MM.1S (cell line): Measurements from ENCODE around the gene ZFR2.

Experiments used
- DNase-seq: peaks from one replicate; pipeline ENCODE4 v3.0.0-alpha.2; 2015
- H2AFZ ChIP-seq: fragments of 300-600 bp; sonication (generic); 2 replicates; pipeline ENCODE4 v1.6.0; 2016; ENCODE audit warnings: antibody characterized with exemption, low read length
- H3F3A ChIP-seq: fragments of 300-600 bp; sonication (generic); 2 replicates; pipeline ENCODE4 v1.6.1; 2016; ENCODE audit warnings: mild to moderate bottlenecking, antibody characterized with exemption, low read length, moderate library complexity, mixed read lengths; ENCODE audit not compliant: insufficient read depth
- H3K27ac ChIP-seq: fragments of 300-600 bp; sonication (generic); 2 replicates; pipeline ENCODE4 v1.5.1; 2016; ENCODE audit warnings: mild to moderate bottlenecking, low read length
- H3K27me3 ChIP-seq: fragments of 300-600 bp; sonication (generic); replicated peaks from 2 replicates; pipeline ENCODE4 v1.6.0; 2016; ENCODE audit warnings: low read length; ENCODE audit not compliant: insufficient read depth
- H3K36me3 ChIP-seq: fragments of 300-600 bp; sonication (generic); replicated peaks from 2 replicates; pipeline ENCODE4 v1.6.1; 2016; ENCODE audit warnings: mild to moderate bottlenecking, low read length, mixed read lengths; ENCODE audit not compliant: insufficient read depth
- H3K4me1 ChIP-seq: fragments of 300-600 bp; sonication (generic); 2 replicates; pipeline ENCODE4 v1.6.1; 2016; ENCODE audit warnings: low read length, mixed read lengths
- H3K4me2 ChIP-seq: fragments of 300-600 bp; sonication (generic); 2 replicates; pipeline ENCODE4 v1.6.0; 2016; ENCODE audit warnings: low read depth, low read length
- H3K4me3 ChIP-seq: fragments of 300-600 bp; sonication (generic); 2 replicates; pipeline ENCODE4 v1.5.1; 2016; ENCODE audit warnings: low read length, mixed read lengths
- H3K79me2 ChIP-seq: fragments of 300-600 bp; sonication (generic); 2 replicates; pipeline ENCODE4 v1.6.1; 2016; ENCODE audit warnings: mixed run types, low read length, mixed read lengths
- H3K9ac ChIP-seq: fragments of 300-600 bp; sonication (generic); 2 replicates; pipeline ENCODE4 v1.6.1; 2016; ENCODE audit warnings: low read length, mixed read lengths
- H3K9me2 ChIP-seq: fragments of 300-600 bp; sonication (generic); replicated peaks from 2 replicates; pipeline ENCODE4 v1.6.1; 2016; ENCODE audit warnings: mild to moderate bottlenecking, low read length, mixed read lengths; ENCODE audit not compliant: insufficient read depth
- H3K9me3 ChIP-seq: fragments of 300-600 bp; sonication (generic); replicated peaks from 2 replicates; pipeline ENCODE4 v1.6.1; 2016; ENCODE audit warnings: mild to moderate bottlenecking, low read length, mixed read lengths; ENCODE audit not compliant: insufficient read depth
- H4K20me1 ChIP-seq: fragments of 300-600 bp; sonication (generic); 2 replicates; pipeline ENCODE4 v1.6.1; 2016; ENCODE audit warnings: mild to moderate bottlenecking, low read length, moderate library complexity, mixed read lengths; ENCODE audit not compliant: insufficient read depth
- CTCF ChIP-seq: fragments of 300-600 bp; sonication (generic); IDR thresholded peaks from 2 replicates; pipeline ENCODE4 v1.5.1; 2016; ENCODE audit warnings: antibody characterized with exemption, low read length, mixed read lengths
- EZH2 ChIP-seq: fragments of 300-600 bp; sonication (generic); optimal IDR thresholded peaks from 2 replicates; pipeline ENCODE3; 2017; ENCODE audit warnings: low read depth, mild to moderate bottlenecking, antibody characterized with exemption, low read length, mixed read lengths
- EZH2phosphoT487 ChIP-seq: fragments of 300-600 bp; sonication (generic); IDR thresholded peaks from 2 replicates; pipeline ENCODE4 v1.6.1; 2018; ENCODE audit warnings: antibody characterized with exemption, low read length

The ZFR2 gene

GRCh38 chr19:3770136-3770999 lies 98.5 kb downstream of the ZFR2 start:
- no peaks in the 10 kb centered on the region for H3K4me1 ChIP-seq
- no peak overlapping the region for H3K4me3 ChIP-seq
- DNase-seq = no peak
- no peaks in the 10 kb centered on the region for H3F3A ChIP-seq
- H3K4me2 ChIP-seq = no peak overlapping the region
- H3K9me2 ChIP-seq = no peaks in the 10 kb centered on the region
- H3K9me3 ChIP-seq = no peaks in the 10 kb centered on the region
- no peak overlapping the region for H3K27ac ChIP-seq
- peaks cover 17% of the 10 kb centered on the region for H3K27me3 ChIP-seq
- no peaks in the 10 kb centered on the region for H4K20me1 ChIP-seq
- H3K79me2 ChIP-seq = peaks cover under 1% of the 10 kb centered on the region; the same call in 1 of the 2 replicates
- H3K9ac ChIP-seq = no peak overlapping the region
- TF ChIP-seq EZH2phosphoT487 = no peak
- TF ChIP-seq CTCF = no peak
- no peak for TF ChIP-seq EZH2
- H3K36me3 ChIP-seq = no peaks in the 10 kb centered on the region
- no peak overlapping the region for H2AFZ ChIP-seq

- H3K4me1 ChIP-seq = no peaks in the 10 kb centered on the region
- no peaks in the 10 kb centered on the region for H3K9me2 ChIP-seq
- peaks cover 14% of the 10 kb centered on the region for H3K27me3 ChIP-seq
- no peaks in the 10 kb centered on the region for H3K9me3 ChIP-seq
- H3F3A ChIP-seq = no peaks in the 10 kb centered on the region
- H3K79me2 ChIP-seq = peaks cover 7% of the 10 kb centered on the region; the same call in 1 of the 2 replicates
- no peak overlapping the region for H3K4me2 ChIP-seq
- H3K27ac ChIP-seq = no peak overlapping the region
- H2AFZ ChIP-seq = no peak overlapping the region
- TF ChIP-seq EZH2 (no peak), EZH2phosphoT487 (no peak), CTCF (no peak)
- H3K9ac ChIP-seq = no peak overlapping the region
- H4K20me1 ChIP-seq = no peaks in the 10 kb centered on the region
- H3K4me3 ChIP-seq = no peak overlapping the region
- H3K36me3 ChIP-seq = no peaks in the 10 kb centered on the region
- DNase-seq = no peak
Observed at GRCh38 chr19:3769494-3769893, 99.3 kb downstream of the ZFR2 start.

GRCh38 chr19:3768748-3769099 lies 100.1 kb downstream of the ZFR2 start:
- Histone ChIP-seq H3K36me3 (no peaks in the 10 kb centered on the region), H3K9ac (no peak overlapping the region), H3K9me2 (no peaks in the 10 kb centered on the region), H3K4me2 (no peak overlapping the region), H4K20me1 (no peaks in the 10 kb centered on the region), H3F3A (no peaks in the 10 kb centered on the region), H3K9me3 (no peaks in the 10 kb centered on the region), H2AFZ (no peak overlapping the region), H3K27me3 (peaks cover 6% of the 10 kb centered on the region; the same call in 1 of the 2 replicates), H3K4me3 (no peak overlapping the region), H3K79me2 (peaks cover 7% of the 10 kb centered on the region; the same call in 1 of the 2 replicates), H3K27ac (no peak overlapping the region), H3K4me1 (no peaks in the 10 kb centered on the region)
- TF ChIP-seq EZH2 = no peak
- no peak for TF ChIP-seq CTCF
- no peak for TF ChIP-seq EZH2phosphoT487
- DNase-seq = no peak
